ENCODE measurements around the gene SF3B4.

DNA sequence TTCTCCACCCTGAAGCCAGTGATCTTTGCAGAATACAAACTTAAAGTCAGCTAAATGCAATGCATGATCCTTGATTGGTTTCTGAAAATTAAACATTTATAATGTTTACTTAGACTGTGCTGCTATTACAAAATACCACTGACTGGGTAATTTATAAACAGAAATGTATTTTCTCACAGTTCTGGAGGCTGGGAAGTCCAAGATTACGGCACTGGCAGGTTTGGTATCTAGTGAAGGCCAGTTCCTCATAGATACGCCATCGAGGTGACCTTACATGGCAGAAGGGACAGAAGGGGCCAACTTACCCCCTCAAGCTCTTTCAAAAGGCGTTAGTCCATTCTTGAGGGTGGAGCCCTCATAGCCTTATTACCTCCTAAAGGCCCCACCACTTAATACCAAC is 31.0 kb downstream of the SF3B4 start:
- TF ChIP-seq, protein P1, sequence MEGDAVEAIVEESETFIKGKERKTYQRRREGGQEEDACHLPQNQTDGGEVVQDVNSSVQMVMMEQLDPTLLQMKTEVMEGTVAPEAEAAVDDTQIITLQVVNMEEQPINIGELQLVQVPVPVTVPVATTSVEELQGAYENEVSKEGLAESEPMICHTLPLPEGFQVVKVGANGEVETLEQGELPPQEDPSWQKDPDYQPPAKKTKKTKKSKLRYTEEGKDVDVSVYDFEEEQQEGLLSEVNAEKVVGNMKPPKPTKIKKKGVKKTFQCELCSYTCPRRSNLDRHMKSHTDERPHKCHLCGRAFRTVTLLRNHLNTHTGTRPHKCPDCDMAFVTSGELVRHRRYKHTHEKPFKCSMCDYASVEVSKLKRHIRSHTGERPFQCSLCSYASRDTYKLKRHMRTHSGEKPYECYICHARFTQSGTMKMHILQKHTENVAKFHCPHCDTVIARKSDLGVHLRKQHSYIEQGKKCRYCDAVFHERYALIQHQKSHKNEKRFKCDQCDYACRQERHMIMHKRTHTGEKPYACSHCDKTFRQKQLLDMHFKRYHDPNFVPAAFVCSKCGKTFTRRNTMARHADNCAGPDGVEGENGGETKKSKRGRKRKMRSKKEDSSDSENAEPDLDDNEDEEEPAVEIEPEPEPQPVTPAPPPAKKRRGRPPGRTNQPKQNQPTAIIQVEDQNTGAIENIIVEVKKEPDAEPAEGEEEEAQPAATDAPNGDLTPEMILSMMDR (conservative IDR thresholded peaks at IDR 0.05; ENCODE audit: low read depth, low read length): no peak
- TF ChIP-seq RAD21 (IDR thresholded peaks at IDR 0.05; ENCODE audit: low read length): no peak
